ENCODE measurements around the gene MMAB. TPM values are rescaled to one million over a fixed set of nuclear protein-coding genes. Genes with fewer than 3 reads are reported as not detected.

Gene MMAB
- total RNA-seq, 1 experiment from 2014 or later = 24.3 TPM

DNA sequence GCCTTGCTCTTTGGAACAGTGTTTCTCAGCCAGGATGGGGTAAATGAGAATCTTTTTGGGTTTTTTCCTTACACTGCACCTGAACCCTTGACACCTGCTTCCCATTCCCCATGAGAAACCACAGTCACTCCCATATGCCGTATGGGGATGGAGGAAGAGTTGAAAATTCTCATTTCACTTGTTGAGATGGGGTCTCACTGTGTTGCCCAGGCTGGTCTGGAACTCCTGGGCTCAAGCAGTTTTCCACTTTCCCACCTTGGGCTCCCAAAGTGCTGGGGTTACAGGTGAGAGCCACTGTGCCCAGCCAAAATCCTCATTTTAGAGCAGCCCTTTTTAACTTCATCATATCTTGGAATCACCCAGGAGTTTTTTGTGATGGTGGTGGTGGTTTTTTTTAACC is 4.0 kb upstream of the MMAB start:
- Histone ChIP-seq H4K5ac (ENCODE audit: insufficient read length, low read depth, low read length) (no peak overlapping the region), H2BK5ac (ENCODE audit: insufficient read length, low read length) (no peak overlapping the region), H4K8ac (replicated peaks; ENCODE audit: insufficient read length, low read depth, low read length) (no peak overlapping the region), H2BK120ac (ENCODE audit: low read depth, low read length, poor library complexity, severe bottlenecking) (no peak overlapping the region), H4K91ac (ENCODE audit: insufficient read length, low read depth, low read length) (no peak overlapping the region), H3K14ac (ENCODE audit: insufficient read depth, low read length) (no peak overlapping the region), H2AK5ac (ENCODE audit: insufficient read length, low read length) (no peak overlapping the region), H2AFZ (ENCODE audit: low read length) (no peak overlapping the region), H4K20me1 (ENCODE audit: control insufficient read depth, insufficient read depth, insufficient read length) (no peaks in the 10 kb centered on the region), H3K4me2 (ENCODE audit: insufficient read depth, insufficient read length, low read length) (no peak overlapping the region), H3K79me2 (ENCODE audit: insufficient read depth, low read length) (no peaks in the 10 kb centered on the region; the same call in 1 of the 2 replicates), H3K18ac (ENCODE audit: insufficient read length, low read depth, low read length) (no peak overlapping the region), H3K9ac (ENCODE audit: extremely low read depth, insufficient read length, low read length) (no peak overlapping the region), H2BK20ac (ENCODE audit: low read depth, low read length, poor library complexity, severe bottlenecking) (no peak overlapping the region), H3K79me1 (ENCODE audit: insufficient read depth, low read depth, low read length, poor library complexity, severe bottlenecking) (no peaks in the 10 kb centered on the region), H3K27me3 (ENCODE audit: insufficient read depth, low read length) (no peaks in the 10 kb centered on the region), H3K56ac (ENCODE audit: insufficient read length, low read depth, low read length) (no peak overlapping the region), H2BK15ac (ENCODE audit: low read depth, low read length) (no peak overlapping the region), H3K4ac (ENCODE audit: low read depth, low read length) (no peak overlapping the region), H2BK12ac (ENCODE audit: insufficient read length, low read depth, low read length) (no peak overlapping the region), H3K27ac (ENCODE audit: insufficient read length, low read depth, low read length) (no peak overlapping the region), H3K4me1 (ENCODE audit: insufficient read depth, low read length) (peaks cover 6% of the 10 kb centered on the region; the same call in 1 of the 2 replicates), H3K23ac (ENCODE audit: insufficient read length, low read depth, low read length) (no peak overlapping the region), H3T11ph (ENCODE audit: low read length) (no peak overlapping the region), H3K9me3 (ENCODE audit: control insufficient read depth, low read depth, low read length) (no peaks in the 10 kb centered on the region), H3K23me2 (ENCODE audit: insufficient read length, low read depth, low read length, poor library complexity, severe bottlenecking) (no peaks in the 10 kb centered on the region)
- TF ChIP-seq, protein P1, sequence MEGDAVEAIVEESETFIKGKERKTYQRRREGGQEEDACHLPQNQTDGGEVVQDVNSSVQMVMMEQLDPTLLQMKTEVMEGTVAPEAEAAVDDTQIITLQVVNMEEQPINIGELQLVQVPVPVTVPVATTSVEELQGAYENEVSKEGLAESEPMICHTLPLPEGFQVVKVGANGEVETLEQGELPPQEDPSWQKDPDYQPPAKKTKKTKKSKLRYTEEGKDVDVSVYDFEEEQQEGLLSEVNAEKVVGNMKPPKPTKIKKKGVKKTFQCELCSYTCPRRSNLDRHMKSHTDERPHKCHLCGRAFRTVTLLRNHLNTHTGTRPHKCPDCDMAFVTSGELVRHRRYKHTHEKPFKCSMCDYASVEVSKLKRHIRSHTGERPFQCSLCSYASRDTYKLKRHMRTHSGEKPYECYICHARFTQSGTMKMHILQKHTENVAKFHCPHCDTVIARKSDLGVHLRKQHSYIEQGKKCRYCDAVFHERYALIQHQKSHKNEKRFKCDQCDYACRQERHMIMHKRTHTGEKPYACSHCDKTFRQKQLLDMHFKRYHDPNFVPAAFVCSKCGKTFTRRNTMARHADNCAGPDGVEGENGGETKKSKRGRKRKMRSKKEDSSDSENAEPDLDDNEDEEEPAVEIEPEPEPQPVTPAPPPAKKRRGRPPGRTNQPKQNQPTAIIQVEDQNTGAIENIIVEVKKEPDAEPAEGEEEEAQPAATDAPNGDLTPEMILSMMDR (conservative IDR thresholded peaks at IDR 0.05) = no peak
- Mint-ChIP-seq H3K4me3 (no peak overlapping the region), H3K4me1 (peaks cover 14 to 18% of the 10 kb centered on the region in 2 experiments), H3K27ac (no peak overlapping the region), H3K36me3 (ENCODE audit: insufficient read depth in 1 of 3, low read depth in 3 of 3) (peaks cover 7 to 57% (median 56%) of the 10 kb centered on the region in 3 experiments; a peak in 6 of 7 replicates), H3K27me3 (ENCODE audit: low read depth) (no peaks in the 10 kb centered on the region), H3K9me3 (no peaks in the 10 kb centered on the region)
- no CpG with 5 or more reads among the region's 1 CpG for WGBS (ENCODE audit: extremely low coverage, insufficient read length, low lambda C conversion rate)
- DNase-seq = no peak
